GM12801 (cell line): ENCODE data around the gene SNTG2.

ENCODE experiments used
- TF ChIP-seq, protein P1 (sequence below): IDR thresholded peaks from one replicate; pipeline ENCODE4 v1.5.1; 2011; ENCODE audit warnings: control low read depth; ENCODE audit not compliant: insufficient read length; ENCODE audit errors: extremely low read depth

Gene SNTG2

DNA sequence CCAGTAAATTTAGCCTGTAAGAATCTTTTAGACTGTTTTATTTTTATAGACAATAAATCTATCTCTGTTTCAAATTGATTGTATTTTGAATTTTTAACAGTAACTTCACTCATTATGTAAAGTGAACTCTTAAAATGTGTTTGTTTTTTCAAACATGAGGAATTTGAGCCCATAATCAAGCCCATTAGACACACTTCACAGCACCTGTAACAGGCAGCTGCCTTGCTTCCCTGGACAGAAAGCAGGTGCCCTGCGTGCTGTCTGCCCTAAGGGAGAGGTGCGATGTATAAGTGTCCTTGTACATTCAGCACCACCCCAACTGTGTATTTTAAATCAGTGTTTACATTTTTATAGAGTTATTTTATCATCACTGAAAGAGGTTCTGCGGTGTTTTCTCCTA, 276.1 kb downstream of the SNTG2 start:
- TF ChIP-seq, protein P1, sequence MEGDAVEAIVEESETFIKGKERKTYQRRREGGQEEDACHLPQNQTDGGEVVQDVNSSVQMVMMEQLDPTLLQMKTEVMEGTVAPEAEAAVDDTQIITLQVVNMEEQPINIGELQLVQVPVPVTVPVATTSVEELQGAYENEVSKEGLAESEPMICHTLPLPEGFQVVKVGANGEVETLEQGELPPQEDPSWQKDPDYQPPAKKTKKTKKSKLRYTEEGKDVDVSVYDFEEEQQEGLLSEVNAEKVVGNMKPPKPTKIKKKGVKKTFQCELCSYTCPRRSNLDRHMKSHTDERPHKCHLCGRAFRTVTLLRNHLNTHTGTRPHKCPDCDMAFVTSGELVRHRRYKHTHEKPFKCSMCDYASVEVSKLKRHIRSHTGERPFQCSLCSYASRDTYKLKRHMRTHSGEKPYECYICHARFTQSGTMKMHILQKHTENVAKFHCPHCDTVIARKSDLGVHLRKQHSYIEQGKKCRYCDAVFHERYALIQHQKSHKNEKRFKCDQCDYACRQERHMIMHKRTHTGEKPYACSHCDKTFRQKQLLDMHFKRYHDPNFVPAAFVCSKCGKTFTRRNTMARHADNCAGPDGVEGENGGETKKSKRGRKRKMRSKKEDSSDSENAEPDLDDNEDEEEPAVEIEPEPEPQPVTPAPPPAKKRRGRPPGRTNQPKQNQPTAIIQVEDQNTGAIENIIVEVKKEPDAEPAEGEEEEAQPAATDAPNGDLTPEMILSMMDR, result no peak

DNA sequence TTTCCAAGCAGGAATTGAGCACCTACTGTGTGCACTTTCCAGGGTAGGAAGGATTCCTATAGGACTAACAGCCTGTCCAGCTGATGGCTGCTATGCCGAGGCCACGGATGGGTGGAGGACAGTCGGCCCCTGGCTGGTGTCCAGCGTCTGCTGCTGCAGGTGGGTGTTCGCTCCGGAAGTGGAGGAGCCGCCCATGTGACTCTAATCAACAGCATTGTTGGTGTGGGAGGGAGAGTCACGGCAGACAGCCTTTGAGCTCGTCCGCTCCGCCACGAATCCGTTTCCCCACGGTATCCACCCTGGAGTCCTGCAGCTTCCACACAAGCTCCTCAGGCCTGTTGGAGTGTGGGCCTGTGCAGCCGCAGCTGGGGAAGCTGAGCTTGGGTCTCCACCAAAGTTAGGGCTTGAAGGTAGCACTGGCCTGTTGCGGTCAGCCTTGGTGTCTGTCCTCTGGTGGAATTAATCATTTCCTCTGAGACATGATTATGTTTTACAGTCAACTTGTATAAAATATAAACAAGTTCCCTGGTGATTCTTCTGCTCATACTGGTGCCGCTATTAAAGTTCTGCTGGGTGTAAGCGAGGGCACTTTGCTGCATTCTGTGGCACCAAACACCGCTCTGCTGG, 276.7 kb downstream of the SNTG2 start:
- TF ChIP-seq, protein P1, result no peak

DNA sequence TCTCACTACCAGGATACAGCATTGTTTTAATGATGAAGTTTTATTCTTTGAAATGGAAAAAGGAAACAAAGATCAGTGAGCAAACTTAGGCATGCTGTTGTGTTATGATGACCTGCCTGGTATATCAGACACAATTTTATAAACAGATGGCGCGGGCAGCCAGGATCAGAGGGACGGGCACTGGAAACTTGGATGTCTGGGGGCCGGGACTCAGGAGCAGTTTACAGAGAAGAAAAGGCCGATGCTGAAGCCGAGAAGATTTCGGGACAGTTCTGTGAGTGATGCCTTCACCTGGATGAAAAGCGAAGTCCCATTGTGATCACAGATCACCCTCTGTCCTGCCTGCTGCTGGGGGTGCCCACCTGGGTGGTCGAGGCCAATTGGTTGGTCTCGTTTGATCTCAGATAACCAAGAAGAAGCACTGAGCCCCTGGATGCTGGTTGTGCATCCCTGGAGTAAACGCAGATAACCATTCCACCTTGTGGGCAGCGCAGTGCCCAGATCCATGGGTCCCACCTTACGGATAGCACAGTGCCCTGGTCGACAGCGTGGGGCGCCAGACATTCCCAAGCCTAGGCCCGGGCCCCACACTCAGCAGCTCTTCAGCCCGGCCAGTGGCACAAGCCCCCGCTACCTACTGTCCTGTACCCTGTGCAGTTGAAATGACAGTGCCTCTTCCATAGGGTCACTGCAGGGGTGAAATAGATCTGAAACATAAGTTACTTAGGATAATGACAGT, 279.7 kb downstream of the SNTG2 start:
- TF ChIP-seq, protein P1, result no peak

DNA sequence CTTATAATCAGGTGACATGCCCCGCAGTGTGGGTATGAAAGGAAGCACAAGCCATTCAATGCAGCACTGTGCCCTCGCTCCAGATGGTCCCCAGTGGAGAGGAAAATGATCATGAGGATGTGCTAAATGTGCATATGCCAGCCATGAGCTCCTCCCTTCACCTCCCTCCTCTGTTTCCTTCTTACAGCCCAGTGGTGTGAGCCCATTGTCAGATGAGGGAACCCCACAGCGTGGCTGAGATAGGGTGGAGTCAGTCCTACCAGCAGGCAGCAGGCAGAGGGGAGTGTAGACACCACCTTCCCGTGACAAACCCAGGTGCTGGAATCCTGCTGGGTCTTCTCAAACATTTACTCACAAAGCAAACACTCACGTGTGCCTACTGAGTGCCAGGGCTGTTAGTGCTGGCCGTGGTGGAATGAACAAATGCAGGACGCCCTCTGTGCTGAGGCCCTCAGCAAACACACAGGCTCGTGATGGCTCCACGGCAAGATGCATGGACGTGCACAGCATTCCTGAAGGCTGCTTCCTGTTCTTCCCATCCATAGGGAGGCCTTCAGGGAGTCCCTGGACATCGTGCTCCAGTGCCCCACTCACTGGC, 280.9 kb downstream of the SNTG2 start:
- TF ChIP-seq, protein P1, result no peak

DNA sequence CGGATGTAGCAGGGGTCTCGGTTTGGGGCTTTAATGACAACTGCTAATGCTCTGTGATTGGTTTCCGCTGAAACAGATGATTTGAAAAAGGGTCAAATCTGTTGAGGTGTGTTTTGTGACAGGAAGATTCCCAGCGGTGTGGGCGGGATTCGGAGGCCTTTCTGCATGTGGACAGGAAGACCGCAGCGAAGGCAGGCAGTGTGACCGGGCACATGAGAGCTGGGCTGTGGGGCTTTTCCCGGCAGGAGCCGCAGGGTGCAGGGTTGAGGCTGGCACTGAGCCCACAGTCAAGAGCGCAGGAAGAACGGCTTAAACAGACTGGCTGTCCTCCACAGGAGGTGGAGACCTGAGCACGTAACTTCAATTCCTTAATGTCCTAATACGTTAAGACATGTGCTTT, 282.6 kb downstream of the SNTG2 start:
- TF ChIP-seq, protein P1, result no peak

DNA sequence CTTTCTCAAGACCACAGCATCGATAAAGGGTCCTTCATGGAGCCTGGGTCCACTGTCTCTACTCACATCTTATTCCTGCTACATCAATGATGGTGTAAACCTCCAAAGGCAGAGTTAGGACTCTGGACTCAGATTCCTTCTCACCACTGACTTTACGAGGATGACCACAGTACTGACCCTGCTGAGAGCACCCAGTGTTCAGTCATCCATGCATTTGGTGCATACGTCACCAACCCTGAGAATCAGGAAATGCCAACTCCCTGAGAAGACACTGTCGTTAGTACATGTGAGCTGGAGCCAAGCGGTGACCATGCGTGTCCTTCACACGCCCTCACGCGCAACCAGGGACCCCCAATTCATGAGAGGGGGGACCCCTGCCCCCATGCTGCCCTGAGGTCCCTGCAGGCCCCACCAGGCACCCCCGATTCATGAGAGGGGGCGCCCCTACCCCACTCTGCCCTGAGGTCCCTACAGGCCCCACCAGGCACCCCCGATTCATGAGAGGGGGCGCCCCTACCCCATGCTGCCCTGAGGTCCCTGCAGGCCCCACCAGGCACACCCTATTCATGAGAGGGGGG, 284.2 kb downstream of the SNTG2 start:
- TF ChIP-seq, protein P1, result no peak

DNA sequence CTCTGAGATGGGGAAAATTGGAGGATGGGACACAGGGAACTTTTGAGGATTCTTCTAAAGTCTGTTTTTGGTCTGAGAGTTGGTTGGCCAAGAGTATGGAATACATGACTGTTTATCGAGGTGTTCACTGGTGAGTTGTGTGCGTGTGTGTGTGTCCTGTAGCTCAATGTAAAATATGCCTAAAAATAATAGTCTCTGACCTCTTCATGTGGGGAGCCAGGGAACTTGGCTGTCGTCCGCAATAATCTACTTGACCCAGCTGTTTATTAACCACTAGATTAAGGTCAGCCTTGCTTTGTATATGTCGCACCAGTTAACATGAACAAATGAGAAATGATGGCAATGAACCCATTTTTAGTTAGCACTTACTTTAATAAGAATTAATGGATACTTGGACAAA, 285.2 kb downstream of the SNTG2 start:
- TF ChIP-seq, protein P1, result no peak
